ENCODE results near the gene SLAMF8.

Gene SLAMF8

GRCh38 chr1:159838715-159839114 lies 12.0 kb downstream of the SLAMF8 start:
- Histone ChIP-seq H3K4me3 (replicated peaks; ENCODE audit: insufficient read depth, low read length) (no peak overlapping the region), H3K27ac (replicated peaks) (no peak overlapping the region), H3K27me3 (ENCODE audit: insufficient read depth, poor library complexity, severe bottlenecking) (no peaks in the 10 kb centered on the region)
- TF ChIP-seq, protein P1, sequence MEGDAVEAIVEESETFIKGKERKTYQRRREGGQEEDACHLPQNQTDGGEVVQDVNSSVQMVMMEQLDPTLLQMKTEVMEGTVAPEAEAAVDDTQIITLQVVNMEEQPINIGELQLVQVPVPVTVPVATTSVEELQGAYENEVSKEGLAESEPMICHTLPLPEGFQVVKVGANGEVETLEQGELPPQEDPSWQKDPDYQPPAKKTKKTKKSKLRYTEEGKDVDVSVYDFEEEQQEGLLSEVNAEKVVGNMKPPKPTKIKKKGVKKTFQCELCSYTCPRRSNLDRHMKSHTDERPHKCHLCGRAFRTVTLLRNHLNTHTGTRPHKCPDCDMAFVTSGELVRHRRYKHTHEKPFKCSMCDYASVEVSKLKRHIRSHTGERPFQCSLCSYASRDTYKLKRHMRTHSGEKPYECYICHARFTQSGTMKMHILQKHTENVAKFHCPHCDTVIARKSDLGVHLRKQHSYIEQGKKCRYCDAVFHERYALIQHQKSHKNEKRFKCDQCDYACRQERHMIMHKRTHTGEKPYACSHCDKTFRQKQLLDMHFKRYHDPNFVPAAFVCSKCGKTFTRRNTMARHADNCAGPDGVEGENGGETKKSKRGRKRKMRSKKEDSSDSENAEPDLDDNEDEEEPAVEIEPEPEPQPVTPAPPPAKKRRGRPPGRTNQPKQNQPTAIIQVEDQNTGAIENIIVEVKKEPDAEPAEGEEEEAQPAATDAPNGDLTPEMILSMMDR (IDR thresholded peaks at IDR 0.05; ENCODE audit: insufficient read depth, low read length): no peak
- TF ChIP-seq GABPA (IDR thresholded peaks at IDR 0.05; ENCODE audit: low read depth) (no peak), POLR2AphosphoS5 (IDR thresholded peaks at IDR 0.05; ENCODE audit: low read depth) (no peak), SPI1 (IDR thresholded peaks at IDR 0.05; ENCODE audit: borderline replicate concordance, low read depth) (no peak)
- TF ChIP-seq, protein P2, sequence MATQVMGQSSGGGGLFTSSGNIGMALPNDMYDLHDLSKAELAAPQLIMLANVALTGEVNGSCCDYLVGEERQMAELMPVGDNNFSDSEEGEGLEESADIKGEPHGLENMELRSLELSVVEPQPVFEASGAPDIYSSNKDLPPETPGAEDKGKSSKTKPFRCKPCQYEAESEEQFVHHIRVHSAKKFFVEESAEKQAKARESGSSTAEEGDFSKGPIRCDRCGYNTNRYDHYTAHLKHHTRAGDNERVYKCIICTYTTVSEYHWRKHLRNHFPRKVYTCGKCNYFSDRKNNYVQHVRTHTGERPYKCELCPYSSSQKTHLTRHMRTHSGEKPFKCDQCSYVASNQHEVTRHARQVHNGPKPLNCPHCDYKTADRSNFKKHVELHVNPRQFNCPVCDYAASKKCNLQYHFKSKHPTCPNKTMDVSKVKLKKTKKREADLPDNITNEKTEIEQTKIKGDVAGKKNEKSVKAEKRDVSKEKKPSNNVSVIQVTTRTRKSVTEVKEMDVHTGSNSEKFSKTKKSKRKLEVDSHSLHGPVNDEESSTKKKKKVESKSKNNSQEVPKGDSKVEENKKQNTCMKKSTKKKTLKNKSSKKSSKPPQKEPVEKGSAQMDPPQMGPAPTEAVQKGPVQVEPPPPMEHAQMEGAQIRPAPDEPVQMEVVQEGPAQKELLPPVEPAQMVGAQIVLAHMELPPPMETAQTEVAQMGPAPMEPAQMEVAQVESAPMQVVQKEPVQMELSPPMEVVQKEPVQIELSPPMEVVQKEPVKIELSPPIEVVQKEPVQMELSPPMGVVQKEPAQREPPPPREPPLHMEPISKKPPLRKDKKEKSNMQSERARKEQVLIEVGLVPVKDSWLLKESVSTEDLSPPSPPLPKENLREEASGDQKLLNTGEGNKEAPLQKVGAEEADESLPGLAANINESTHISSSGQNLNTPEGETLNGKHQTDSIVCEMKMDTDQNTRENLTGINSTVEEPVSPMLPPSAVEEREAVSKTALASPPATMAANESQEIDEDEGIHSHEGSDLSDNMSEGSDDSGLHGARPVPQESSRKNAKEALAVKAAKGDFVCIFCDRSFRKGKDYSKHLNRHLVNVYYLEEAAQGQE (IDR thresholded peaks at IDR 0.05; ENCODE audit: insufficient replicate concordance, low read depth): no peak
- no peak for DNase-seq (ENCODE audit: low read depth in 1 of 2, low spot score in 1 of 2)

DNA sequence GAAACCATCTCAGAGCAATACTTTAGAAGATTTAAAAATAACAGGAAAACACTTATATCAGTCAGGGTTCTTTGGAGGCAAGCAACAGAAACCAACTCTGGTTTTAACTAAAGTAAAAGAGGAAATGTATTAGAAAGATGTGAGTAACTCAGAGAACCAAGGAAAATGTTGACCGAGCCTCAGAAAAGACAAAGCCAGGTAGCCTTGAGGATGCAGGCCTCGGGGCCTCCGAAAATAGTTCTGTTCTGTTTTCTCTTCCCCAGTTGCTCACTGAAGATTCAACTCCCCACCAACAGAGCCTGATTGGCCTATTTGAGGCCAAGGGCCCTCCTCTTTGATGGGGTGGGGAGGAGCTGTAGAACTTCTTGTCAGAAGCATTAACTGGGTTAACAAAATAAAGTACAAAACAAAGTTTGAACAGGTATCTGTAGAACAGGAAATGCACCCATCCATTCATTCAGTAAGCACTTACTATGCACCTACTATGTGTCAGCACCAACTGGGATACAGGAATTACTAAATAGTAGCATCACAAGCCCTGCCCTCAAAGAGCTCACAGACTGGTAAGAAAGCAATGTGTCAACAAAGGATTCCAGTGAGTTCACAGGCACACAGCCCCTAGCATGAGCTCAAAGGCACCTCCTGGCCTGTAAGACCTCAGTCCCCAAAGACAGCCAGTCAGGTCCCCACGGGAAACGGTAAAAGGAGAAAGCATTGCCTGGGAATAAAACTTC lies 12.6 kb downstream of the SLAMF8 start:
- DNase-seq (ENCODE audit: low read depth in 1 of 2, low spot score in 1 of 2): no peak
- TF ChIP-seq, protein P1 (IDR thresholded peaks at IDR 0.05; ENCODE audit: insufficient read depth, low read length): no peak
- no peak for TF ChIP-seq POLR2AphosphoS5 (IDR thresholded peaks at IDR 0.05; ENCODE audit: low read depth)
- no peak for TF ChIP-seq GABPA (IDR thresholded peaks at IDR 0.05; ENCODE audit: low read depth)
- TF ChIP-seq, protein P2 (IDR thresholded peaks at IDR 0.05; ENCODE audit: insufficient replicate concordance, low read depth): no peak
- TF ChIP-seq SPI1 (IDR thresholded peaks at IDR 0.05; ENCODE audit: borderline replicate concordance, low read depth): no peak

DNA sequence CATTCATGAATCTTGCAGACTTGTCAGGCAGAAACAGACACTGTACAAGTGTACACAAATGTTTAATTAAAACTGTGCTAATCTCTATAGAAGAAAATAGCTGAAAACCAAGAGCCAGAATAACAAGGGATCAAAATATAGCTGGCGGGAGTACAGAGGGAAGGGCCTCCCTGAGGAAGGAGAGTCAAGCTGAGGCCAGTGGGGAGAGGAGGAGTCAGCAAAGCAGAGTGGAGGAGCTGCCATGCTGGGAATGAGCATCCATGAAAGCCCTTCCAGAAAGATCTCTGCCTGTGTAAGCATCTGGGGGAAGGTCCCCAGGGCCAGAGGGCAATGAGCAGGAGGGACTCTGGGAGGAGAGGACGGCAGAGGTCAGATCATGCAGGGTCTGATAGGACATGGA lies 15.1 kb downstream of the SLAMF8 start:
- Histone ChIP-seq H3K27ac (replicated peaks) (no peak overlapping the region), H3K4me3 (replicated peaks; ENCODE audit: insufficient read depth, low read length) (no peak overlapping the region), H3K27me3 (ENCODE audit: insufficient read depth, poor library complexity, severe bottlenecking) (peaks cover 8% of the 10 kb centered on the region)
- no peak for DNase-seq (ENCODE audit: low read depth in 1 of 2, low spot score in 1 of 2)
- no peak for TF ChIP-seq SPI1 (IDR thresholded peaks at IDR 0.05; ENCODE audit: borderline replicate concordance, low read depth)
- TF ChIP-seq, protein P2 (IDR thresholded peaks at IDR 0.05; ENCODE audit: insufficient replicate concordance, low read depth): no peak
- TF ChIP-seq, protein P1 (IDR thresholded peaks at IDR 0.05; ENCODE audit: insufficient read depth, low read length): no peak
- TF ChIP-seq GABPA (IDR thresholded peaks at IDR 0.05; ENCODE audit: low read depth): no peak
- TF ChIP-seq POLR2AphosphoS5 (IDR thresholded peaks at IDR 0.05; ENCODE audit: low read depth): no peak

More for the DNA sequence above, 12.6 kb downstream of the SLAMF8 start:
- Histone ChIP-seq H3K27me3 (ENCODE audit: insufficient read depth, poor library complexity, severe bottlenecking) (peaks cover 5% of the 10 kb centered on the region), H3K4me3 (replicated peaks; ENCODE audit: insufficient read depth, low read length) (no peak overlapping the region), H3K27ac (replicated peaks) (no peak overlapping the region)

Measured in HL-60 (cell line).